K562 (cell line): ENCODE data around the gene SFI1. TPM values are rescaled to one million over a fixed set of nuclear protein-coding genes. Genes with fewer than 3 reads are reported as not detected.
A peak's percentile ranks its signal among the peaks of the same experiment; 100 is the strongest.

ENCODE experiments used
- ATAC-seq: fragments of 200-7000 bp; cut with Tn5 transposase; 3 replicates; pipeline ENCODE4 v1.9.1; 2020; ENCODE audit warnings: moderate library complexity
- BruUV-seq: library from RNA; stranded (reverse); fragments of 400-500 nt; replicated peaks from 2 replicates; lab custom pipeline; 2021; lab: Mats Ljungman, UMichigan
- CTCF ChIA-PET: fragments of 300-600 bp; formaldehyde crosslinking; extraction: SDS; loops from one replicate; lab custom pipeline; 2021; ENCODE audit warnings: low intra/inter-chr PET ratio; lab: Yijun Ruan, JAX
- POLR2A ChIA-PET: fragments of 300-600, 350-650 bp; sonication (Branson Sonifier 250); formaldehyde crosslinking; extraction: SDS; loops from one replicate; lab custom pipeline; 2021; ENCODE audit warnings: antibody characterized with exemption, inconsistent platforms; lab: Yijun Ruan, JAX
- DNase-seq, 4 experiments: peaks; one replicate each; pipeline versions ENCODE4 v3.0.0 to v3.0.0-alpha.2; 2011 to 2018; ENCODE audit warnings: low spot score in 3 of 4, mixed read lengths in 3 of 4; ENCODE audit errors: extremely low read depth in 1 of 4
- FAIRE-seq: peaks from 2 replicates; lab custom pipeline; 2011; peaks lifted over from hg19 to GRCh38; lab: Jason Lieb, UNC
- H2AFZ ChIP-seq: 2 replicates; pipeline ENCODE4 v1.6.0; 2011; ENCODE audit warnings: low read depth, low read length, control low read depth, inconsistent platforms
- H3K27ac ChIP-seq: fragments of 200-600 bp; 3 replicates; pipeline ENCODE4 v1.8.0; 2011; ENCODE audit warnings: low read depth, mild to moderate bottlenecking, control low read depth, inconsistent platforms, low read length, moderate library complexity, mixed read lengths; ENCODE audit errors: extremely low read depth
- H3K27me3 ChIP-seq, 2 experiments: fragments of 300-600 bp in 1 of 2; 2 replicates in 1 of 2; 3 replicates in 1 of 2; pipeline versions ENCODE4 v1.6.0 to v1.8.0; 2011; ENCODE audit warnings: inconsistent platforms in 2 of 2, low read length in 2 of 2, mild to moderate bottlenecking in 1 of 2, mixed read lengths in 1 of 2, moderate library complexity in 1 of 2; ENCODE audit not compliant: control insufficient read depth in 2 of 2, insufficient read depth in 2 of 2
- H3K36me3 ChIP-seq: fragments of 300-600 bp; 3 replicates; pipeline ENCODE4 v1.8.0; 2011; ENCODE audit warnings: mild to moderate bottlenecking, low read length, inconsistent platforms; ENCODE audit not compliant: control insufficient read depth, insufficient read depth
- H3K4me1 ChIP-seq, 2 experiments: fragments of 200-600 bp in 1 of 2; replicated peaks in 1 of 2; 2 replicates in 1 of 2; 3 replicates in 1 of 2; pipeline versions ENCODE4 v1.5.1 to v1.8.0; 2011; ENCODE audit warnings: inconsistent platforms in 2 of 2, low read length in 2 of 2, mild to moderate bottlenecking in 1 of 2, mixed read lengths in 1 of 2, moderate library complexity in 1 of 2; ENCODE audit not compliant: control insufficient read depth in 2 of 2, insufficient read depth in 2 of 2
- H3K4me2 ChIP-seq: 2 replicates; pipeline ENCODE4 v1.6.1; 2011; ENCODE audit warnings: low read length, control low read depth, inconsistent platforms, mixed read lengths; ENCODE audit not compliant: insufficient read depth
- H3K4me3 ChIP-seq: fragments of 200-600 bp; sonication (generic), shearing (Covaris generic); 2 replicates; pipeline ENCODE4 v1.5.1; 2016; ENCODE audit warnings: control low read depth, inconsistent platforms
- H3K79me2 ChIP-seq: fragments of 200-600 bp; 3 replicates; pipeline ENCODE4 v1.8.0; 2011; ENCODE audit warnings: low read length, inconsistent platforms; ENCODE audit not compliant: control insufficient read depth, insufficient read depth
- H3K9ac ChIP-seq, 2 experiments: 2 replicates each; pipeline versions ENCODE4 v1.6.0 to v1.6.1; 2011; ENCODE audit warnings: low read depth in 2 of 2, low read length in 2 of 2, control low read depth in 1 of 2, inconsistent platforms in 1 of 2, mild to moderate bottlenecking in 1 of 2, mixed read lengths in 1 of 2; ENCODE audit not compliant: insufficient read depth in 1 of 2
- H3K9me1 ChIP-seq: one replicate; pipeline ENCODE4 v1.6.0; 2011; ENCODE audit warnings: inconsistent platforms, mild to moderate bottlenecking, low read length, moderate library complexity; ENCODE audit not compliant: control insufficient read depth, insufficient read depth
- H3K9me3 ChIP-seq: replicated peaks from 2 replicates; pipeline ENCODE4 v1.5.1; 2011; ENCODE audit warnings: low read depth, low read length, inconsistent platforms; ENCODE audit not compliant: control insufficient read depth, insufficient read depth
- H4K20me1 ChIP-seq: replicated peaks from 2 replicates; pipeline ENCODE4 v1.6.1; 2011; ENCODE audit warnings: low read length, inconsistent platforms, mixed read lengths; ENCODE audit not compliant: control insufficient read depth, insufficient read depth
- CBFA2T3 ChIP-seq: fragments of 450-650 bp; IDR thresholded peaks from 2 replicates; pipeline ENCODE4 v1.6.1; 2017
- GATAD2A ChIP-seq: fragments of 450-650 bp; IDR thresholded peaks from 2 replicates; pipeline ENCODE4 v1.6.1; 2017
- MXI1 ChIP-seq: IDR thresholded peaks from 2 replicates; pipeline ENCODE4 v1.6.1; 2011; ENCODE audit warnings: low read depth, mild to moderate bottlenecking, improper control_type of control experiment, low read length
- STAT6 ChIP-seq: sonication (generic); formaldehyde crosslinking; IDR thresholded peaks from 2 replicates; pipeline ENCODE4 v1.8.1; 2023; ENCODE audit warnings: mild to moderate bottlenecking, missing genetic modification reagents
- U2AF1 ChIP-seq: fragments of 200-400 bp; formaldehyde crosslinking; optimal IDR thresholded peaks from 2 replicates; pipeline ENCODE3; 2017; ENCODE audit warnings: mild to moderate bottlenecking, low read depth, low read length, moderate library complexity
- ZBTB43 ChIP-seq: sonication (generic); formaldehyde crosslinking; IDR thresholded peaks from 2 replicates; pipeline ENCODE4 v1.8.0; 2023; ENCODE audit warnings: mild to moderate bottlenecking, missing genetic modification reagents
- ZNF347 ChIP-seq: fragments of 450-650 bp; formaldehyde crosslinking; IDR thresholded peaks from 2 replicates; pipeline ENCODE4 v1.4.0; 2020; ENCODE audit warnings: low read depth, mild to moderate bottlenecking, moderate library complexity
- WGBS: fragments of 100-300 bp; shearing (Covaris generic); methylation state at CpG from one replicate; pipeline ENCODE4 v1.1.6; 2016; ENCODE audit warnings: low coverage, mixed read lengths; ENCODE audit not compliant: insufficient coverage; ENCODE audit errors: missing lambda C conversion rate; 5-methylcytosine and 5-hydroxymethylcytosine counted together
- in situ Hi-C: fragments of 300-500 bp; cut with MboI; formaldehyde crosslinking; loops from 4 replicates; pipeline ENCODE4 v1.15.0; 2018; ENCODE audit warnings: inconsistent platforms, mixed read lengths
- intact Hi-C: fragments of 100-400 bp; cut with micrococcal nuclease; formaldehyde crosslinking; loops from 2 replicates; pipeline ENCODE4 v1.14.2; 2022
- polyA plus RNA-seq, 8 experiments: library from polyadenylated mRNA; depleted of rRNA in 4 of 8; stranded (reverse) in 5 of 8; unstranded in 3 of 8; fragments of >200 nt; fragmentation: Nextera tagmentation in 2 of 8; fragmentation: Illumina TruSeq in 1 of 8; extraction: Ambion mirVana in 2 of 8; extraction: Trizol in 1 of 8; gene quantifications; 2 replicates each; pipeline versions ENCODE4 v1.2.1 to v1.2.3, GENCODE V29; 2011 to 2014; ENCODE audit warnings: inconsistent platforms in 1 of 8, missing spikeins in 1 of 8
- total RNA-seq, 7 experiments: library from RNA; depleted of rRNA in 6 of 7; stranded (reverse); fragments of >200 nt in 6 of 7; fragmentation: Illumina TruSeq in 2 of 7; extraction: Trizol in 2 of 7; gene quantifications; 2 replicates each; pipeline versions ENCODE4 v1.2.1 to v1.2.3, GENCODE V29; 2011 to 2021; ENCODE audit warnings: low replicate concordance in 1 of 7

SFI1 gene
- total and polyA plus RNA-seq, 9 of the 15 experiments (the other 6 are each of a cell fraction or from before 2014, with no cell fraction given) = 3.0 to 25.6 (median 14.1) TPM

GRCh38 chr22:31615940-31616314 is 119.6 kb downstream of the SFI1 start:
- POLR2A ChIA-PET = interaction anchor here (0.9 to 1.1 kb wide), 2 partner anchors 8 to 14 kb away, joined by 3 read pairs; no protein-coding TSS in a partner anchor
- no peaks in the 10 kb centered on the region for H3K9me3 ChIP-seq
- H3K27me3 ChIP-seq = no peaks in the 10 kb centered on the region
- ATAC-seq (peak; percentile 10; the same call in 2 of the 3 replicates), DNase-seq (no peak), FAIRE-seq (no peak)
- intact Hi-C loops = no loop called here
- WGBS = 53% methylated on average over 4 of the region's 4 CpGs
- H3K79me2 ChIP-seq = no peaks in the 10 kb centered on the region
- H3K9ac ChIP-seq = peak overlapping the region in 1 of 2 experiments; percentile 64; a peak in 1 of 4 replicates
- no peak overlapping the region for H2AFZ ChIP-seq
- no TSS peak for BruUV-seq
- TF ChIP-seq STAT6 (CRISPR knock-in tag) (no peak), CBFA2T3 (no peak), ZNF347 (CRISPR knock-in tag) (no peak), MXI1 (no peak), U2AF1 (no peak), GATAD2A (no peak), ZBTB43 (CRISPR knock-in tag) (no peak)
- in situ Hi-C loops = no loop called here
- peaks cover 0 to 51% of the 10 kb centered on the region in 2 experiments; a peak in 3 of 5 replicates for H3K4me1 ChIP-seq
- no peak overlapping the region for H3K4me3 ChIP-seq
- no peaks in the 10 kb centered on the region for H3K9me1 ChIP-seq
- peaks cover 40% of the 10 kb centered on the region; the same call in 2 of the 3 replicates for H3K36me3 ChIP-seq
- H3K27ac ChIP-seq = no peak overlapping the region; the same call in 2 of the 3 replicates
- CTCF ChIA-PET = interaction anchor here (0.6 kb wide), 1 partner anchor 163 kb away, joined by 3 read pairs; no protein-coding TSS in a partner anchor
- H4K20me1 ChIP-seq = no peaks in the 10 kb centered on the region
- H3K4me2 ChIP-seq = no peak overlapping the region
